ENCODE measurements around the gene FOXJ3.
"Not testable (repeated sequence)": the region's sequence is repeated elsewhere in the genome, so short reads cannot be mapped to it uniquely, and the experiment has no call there.

The FOXJ3 gene

DNA sequence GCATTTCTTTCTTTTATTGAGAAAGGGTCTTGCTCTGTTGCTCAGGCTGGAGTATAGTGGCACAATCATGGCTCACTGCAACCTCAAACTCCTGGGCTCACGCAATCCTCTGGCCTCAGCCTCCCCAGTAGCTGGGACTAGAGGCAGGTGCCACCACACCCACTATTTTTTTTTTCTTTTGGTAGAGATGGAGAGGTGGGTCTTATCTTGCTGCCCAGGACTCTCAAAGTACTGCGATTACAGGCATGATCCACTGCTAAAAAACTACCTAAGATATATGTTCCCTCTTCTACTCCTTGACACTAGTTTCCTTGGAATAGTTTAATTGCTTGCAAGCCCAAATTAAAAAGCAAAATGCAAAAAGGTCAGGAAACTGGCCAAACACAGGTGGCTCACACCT is 113.6 kb downstream of the FOXJ3 start:
- no peaks in the 10 kb centered on the region for H3K4me1 ChIP-seq (ENCODE audit: control insufficient read depth, insufficient read depth, low read length)
- no peak overlapping the region for H3K27ac ChIP-seq (ENCODE audit: low read depth, low read length)
- H3K27me3 ChIP-seq (ENCODE audit: control insufficient read depth, insufficient read depth, low read length), result no peaks in the 10 kb centered on the region
- H3K4me3 ChIP-seq (ENCODE audit: low read length), result no peak overlapping the region
- no peak overlapping the region for H3K9ac ChIP-seq (ENCODE audit: low read length)
- no peaks in the 10 kb centered on the region for H3K36me3 ChIP-seq (ENCODE audit: control insufficient read depth, insufficient read depth, low read length)

DNA sequence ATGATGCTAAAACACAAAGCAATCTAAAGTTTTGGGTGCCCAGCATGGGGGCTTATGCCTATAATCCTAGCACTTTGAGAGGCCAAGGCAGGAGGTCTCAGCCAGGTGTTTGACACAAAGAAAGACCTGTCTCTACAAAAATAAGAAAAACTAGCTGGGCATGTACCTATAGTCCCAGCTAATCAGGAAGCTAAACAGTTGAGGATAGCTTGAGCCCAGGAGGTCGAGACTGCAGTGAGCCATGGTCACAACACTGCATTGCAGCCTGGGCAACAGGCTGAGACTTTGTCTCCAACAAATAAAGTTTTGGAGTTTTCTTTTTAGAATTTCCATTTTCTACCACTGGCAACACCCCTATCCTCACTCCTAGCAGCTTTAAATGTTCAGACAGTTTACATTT is 115.4 kb downstream of the FOXJ3 start:
- H3K4me3 ChIP-seq (ENCODE audit: low read length), result no peak overlapping the region
- H3K27ac ChIP-seq (ENCODE audit: low read depth, low read length), result no peak overlapping the region
- H3K36me3 ChIP-seq (ENCODE audit: control insufficient read depth, insufficient read depth, low read length), result no peaks in the 10 kb centered on the region
- no peak overlapping the region for H3K9ac ChIP-seq (ENCODE audit: low read length)
- no peaks in the 10 kb centered on the region for H3K27me3 ChIP-seq (ENCODE audit: control insufficient read depth, insufficient read depth, low read length)
- H3K4me1 ChIP-seq (ENCODE audit: control insufficient read depth, insufficient read depth, low read length), result no peaks in the 10 kb centered on the region

DNA sequence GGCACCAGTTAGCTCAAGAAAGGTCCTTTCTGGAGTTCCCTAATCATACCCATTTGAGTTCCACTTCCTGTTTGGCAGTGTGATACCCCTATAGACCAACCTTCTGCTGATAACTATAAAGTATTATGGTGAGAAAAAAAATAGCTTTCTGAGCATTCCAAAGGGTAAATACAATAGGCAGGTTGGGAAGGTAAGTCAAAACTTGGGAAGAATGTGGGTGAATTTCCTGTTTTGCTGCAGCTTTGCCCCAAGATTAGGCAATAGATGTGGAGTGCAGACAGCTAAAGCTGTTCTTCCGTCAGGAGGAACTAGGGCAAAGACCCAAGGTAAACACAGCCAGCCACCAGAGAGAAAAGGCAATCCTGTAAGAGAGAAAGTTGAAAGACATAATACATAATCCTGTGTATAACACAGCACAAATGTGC is 120.6 kb downstream of the FOXJ3 start:
- H3K27ac ChIP-seq (ENCODE audit: low read depth, low read length), result no peak overlapping the region
- no peak overlapping the region for H3K4me3 ChIP-seq (ENCODE audit: low read length)
- no peaks in the 10 kb centered on the region for H3K27me3 ChIP-seq (ENCODE audit: control insufficient read depth, insufficient read depth, low read length)
- H3K4me1 ChIP-seq (ENCODE audit: control insufficient read depth, insufficient read depth, low read length), result no peaks in the 10 kb centered on the region
- H3K9ac ChIP-seq (ENCODE audit: low read length), result no peak overlapping the region
- no peaks in the 10 kb centered on the region for H3K36me3 ChIP-seq (ENCODE audit: control insufficient read depth, insufficient read depth, low read length)

DNA sequence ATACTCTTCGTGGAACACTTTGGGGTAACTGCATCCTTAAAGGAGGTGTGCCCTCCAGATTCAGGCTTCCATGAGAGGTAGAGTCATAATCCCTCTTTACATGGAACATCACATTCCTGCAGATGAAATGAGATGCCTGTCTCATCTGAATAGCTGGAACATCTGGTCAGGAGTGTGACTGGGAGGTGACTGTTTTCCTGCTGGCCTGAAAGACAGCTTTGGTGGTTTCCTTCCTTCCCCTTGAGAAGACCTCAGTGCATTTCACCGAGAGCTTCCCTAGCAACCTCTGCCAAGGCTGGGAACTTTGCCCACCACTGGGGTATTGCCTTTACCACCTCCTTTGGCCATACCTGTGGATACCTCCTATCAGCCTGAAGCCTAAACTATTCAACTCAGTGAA is 123.8 kb downstream of the FOXJ3 start:
- Histone ChIP-seq H3K4me1 (ENCODE audit: control insufficient read depth, insufficient read depth, low read length) (no peaks in the 10 kb centered on the region), H3K27ac (ENCODE audit: low read depth, low read length) (no peak overlapping the region), H3K36me3 (ENCODE audit: control insufficient read depth, insufficient read depth, low read length) (no peaks in the 10 kb centered on the region), H3K9ac (ENCODE audit: low read length) (no peak overlapping the region), H3K4me3 (ENCODE audit: low read length) (no peak overlapping the region), H3K27me3 (ENCODE audit: control insufficient read depth, insufficient read depth, low read length) (no peaks in the 10 kb centered on the region)

- Histone ChIP-seq H3K27ac (ENCODE audit: low read depth, low read length) (no peak overlapping the region), H3K4me3 (ENCODE audit: low read length) (no peak overlapping the region), H3K36me3 (ENCODE audit: control insufficient read depth, insufficient read depth, low read length) (no peaks in the 10 kb centered on the region), H3K27me3 (ENCODE audit: control insufficient read depth, insufficient read depth, low read length) (no peaks in the 10 kb centered on the region), H3K9ac (ENCODE audit: low read length) (no peak overlapping the region), H3K4me1 (ENCODE audit: control insufficient read depth, insufficient read depth, low read length) (no peaks in the 10 kb centered on the region)
Observed at GRCh38 chr1:42210421-42211133, 124.5 kb downstream of the FOXJ3 start.

DNA sequence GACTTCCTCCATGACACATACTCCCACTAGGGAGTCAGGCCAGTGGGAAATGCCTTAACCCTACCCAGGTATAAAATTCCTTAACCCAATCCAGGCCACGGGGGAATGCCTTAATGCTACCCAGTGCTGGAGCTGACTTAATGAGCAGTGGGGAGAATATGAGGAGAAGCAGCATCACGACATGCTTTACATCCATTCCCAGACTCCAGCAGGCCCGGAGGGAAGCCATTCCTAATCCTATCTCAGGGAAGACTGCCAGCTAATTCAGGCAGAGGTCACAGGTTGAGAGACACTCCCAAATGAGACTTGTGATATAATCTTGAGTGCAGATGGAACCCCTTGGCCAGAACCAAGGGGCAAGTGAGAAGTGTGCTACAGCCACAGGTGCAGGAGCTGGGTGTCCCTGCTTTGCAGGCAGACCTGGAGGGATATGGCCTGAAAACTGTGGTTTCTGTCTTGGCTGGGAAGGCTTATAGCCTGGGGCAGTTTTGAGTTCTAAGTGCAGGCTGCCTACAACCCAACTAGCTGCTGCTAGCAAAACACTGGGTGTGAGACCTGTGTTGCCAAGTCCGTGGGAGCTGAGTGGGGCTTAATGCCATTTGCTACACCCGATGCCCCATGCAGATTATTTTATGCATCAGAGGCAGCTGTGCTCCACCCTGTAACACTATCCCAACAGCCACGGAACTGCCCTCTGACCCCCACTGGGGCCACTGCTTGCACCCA is 125.3 kb downstream of the FOXJ3 start:
- Histone ChIP-seq H3K4me1 (ENCODE audit: control insufficient read depth, insufficient read depth, low read length) (no peaks in the 10 kb centered on the region), H3K36me3 (ENCODE audit: control insufficient read depth, insufficient read depth, low read length) (no peaks in the 10 kb centered on the region), H3K9ac (ENCODE audit: low read length) (no peak overlapping the region), H3K4me3 (ENCODE audit: low read length) (no peak overlapping the region), H3K27ac (ENCODE audit: low read depth, low read length) (no peak overlapping the region), H3K27me3 (ENCODE audit: control insufficient read depth, insufficient read depth, low read length) (no peaks in the 10 kb centered on the region)

DNA sequence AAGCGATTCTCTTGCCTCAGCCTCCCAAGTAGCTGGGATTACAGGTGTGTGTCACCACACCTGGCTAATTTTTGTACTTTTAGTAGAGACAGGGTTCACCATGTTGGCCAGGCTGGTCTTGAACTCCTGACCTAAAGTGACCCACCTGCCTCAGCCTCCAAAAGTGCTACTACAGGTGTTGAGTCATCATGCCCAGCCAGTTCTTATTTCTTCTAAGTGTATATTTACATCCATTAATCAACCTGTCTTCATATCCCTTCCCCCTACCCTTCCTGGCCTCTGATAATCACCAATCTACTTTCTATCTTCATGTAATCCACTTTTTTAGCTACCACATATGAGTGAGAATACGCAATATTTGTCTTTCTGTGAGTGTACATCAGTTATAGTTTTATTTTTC is 128.1 kb downstream of the FOXJ3 start:
- not testable (repeated sequence) for H3K27ac ChIP-seq (ENCODE audit: low read depth, low read length); H3K9ac ChIP-seq (ENCODE audit: low read length); H3K4me3 ChIP-seq (ENCODE audit: low read length); H3K4me1 ChIP-seq (ENCODE audit: control insufficient read depth, insufficient read depth, low read length); H3K27me3 ChIP-seq (ENCODE audit: control insufficient read depth, insufficient read depth, low read length); H3K36me3 ChIP-seq (ENCODE audit: control insufficient read depth, insufficient read depth, low read length)

DNA sequence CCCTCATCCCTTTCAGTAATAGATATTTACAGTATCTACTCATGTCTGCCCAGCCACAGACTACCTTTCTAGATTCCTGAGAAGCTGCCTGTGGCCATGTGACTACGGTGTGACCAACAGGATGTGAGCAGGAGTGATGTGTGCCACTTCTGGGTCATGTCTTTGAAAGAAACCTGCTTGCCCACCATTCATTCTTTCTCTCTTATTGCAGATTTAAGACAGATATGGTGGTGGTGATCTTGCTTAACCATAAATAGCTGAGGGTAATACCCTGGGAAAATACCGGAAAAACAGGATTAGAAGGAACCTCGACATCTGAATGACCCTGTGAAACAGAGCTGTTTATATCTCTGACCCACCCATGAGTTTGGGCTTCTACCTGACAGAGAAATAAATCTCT is 128.9 kb downstream of the FOXJ3 start:
- no peaks in the 10 kb centered on the region for H3K27me3 ChIP-seq (ENCODE audit: control insufficient read depth, insufficient read depth, low read length)
- no peaks in the 10 kb centered on the region for H3K4me1 ChIP-seq (ENCODE audit: control insufficient read depth, insufficient read depth, low read length)
- no peaks in the 10 kb centered on the region for H3K36me3 ChIP-seq (ENCODE audit: control insufficient read depth, insufficient read depth, low read length)
- H3K9ac ChIP-seq (ENCODE audit: low read length), result no peak overlapping the region
- no peak overlapping the region for H3K27ac ChIP-seq (ENCODE audit: low read depth, low read length)
- H3K4me3 ChIP-seq (ENCODE audit: low read length), result no peak overlapping the region

GRCh38 chr1:42201986-42202385 is 133.0 kb downstream of the FOXJ3 start:
- Histone ChIP-seq H3K9ac (ENCODE audit: low read length) (no peak overlapping the region), H3K4me1 (ENCODE audit: control insufficient read depth, insufficient read depth, low read length) (no peaks in the 10 kb centered on the region), H3K36me3 (ENCODE audit: control insufficient read depth, insufficient read depth, low read length) (peaks cover 2% of the 10 kb centered on the region)

DNA sequence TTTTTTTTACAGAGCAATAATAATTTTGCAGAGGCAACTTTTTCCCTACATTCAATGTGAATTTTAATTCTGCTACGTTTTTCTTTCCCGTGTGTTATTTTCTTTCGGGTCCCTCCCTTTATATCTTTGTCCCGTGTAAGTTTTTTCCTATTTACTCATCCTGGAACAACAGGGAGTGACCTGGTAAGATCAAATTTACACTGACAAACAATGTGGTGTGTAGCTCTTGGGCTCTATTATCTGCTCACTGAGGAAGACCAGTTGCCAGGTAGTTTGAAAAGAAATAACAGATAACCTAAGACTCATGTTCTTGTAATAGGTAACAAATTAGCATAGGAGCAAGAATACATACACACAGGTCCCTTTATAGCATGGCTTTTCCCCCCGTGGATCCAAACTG is 136.8 kb downstream of the FOXJ3 start:
- Histone ChIP-seq H3K27me3 (ENCODE audit: control insufficient read depth, insufficient read depth, low read length) (no peaks in the 10 kb centered on the region), H3K4me1 (ENCODE audit: control insufficient read depth, insufficient read depth, low read length) (no peaks in the 10 kb centered on the region), H3K27ac (ENCODE audit: low read depth, low read length) (no peak overlapping the region), H3K36me3 (ENCODE audit: control insufficient read depth, insufficient read depth, low read length) (peaks cover 5% of the 10 kb centered on the region), H3K9ac (ENCODE audit: low read length) (no peak overlapping the region), H3K4me3 (ENCODE audit: low read length) (no peak overlapping the region)

More at GRCh38 chr1:42201986-42202385, 133.0 kb downstream of the FOXJ3 start:
- H3K27ac ChIP-seq (ENCODE audit: low read depth, low read length), result no peak overlapping the region
- H3K27me3 ChIP-seq (ENCODE audit: control insufficient read depth, insufficient read depth, low read length), result no peaks in the 10 kb centered on the region
- no peak overlapping the region for H3K4me3 ChIP-seq (ENCODE audit: low read length)

- H3K27me3 ChIP-seq (ENCODE audit: control insufficient read depth, insufficient read depth, low read length), result no peaks in the 10 kb centered on the region
- peaks cover 8% of the 10 kb centered on the region for H3K36me3 ChIP-seq (ENCODE audit: control insufficient read depth, insufficient read depth, low read length)
- no peak overlapping the region for H3K4me3 ChIP-seq (ENCODE audit: low read length)
- H3K27ac ChIP-seq (ENCODE audit: low read depth, low read length), result no peak overlapping the region
- no peaks in the 10 kb centered on the region for H3K4me1 ChIP-seq (ENCODE audit: control insufficient read depth, insufficient read depth, low read length)
- no peak overlapping the region for H3K9ac ChIP-seq (ENCODE audit: low read length)
Observed at GRCh38 chr1:42195841-42196240, 139.2 kb downstream of the FOXJ3 start.

GRCh38 chr1:42192106-42192505 is 142.9 kb downstream of the FOXJ3 start:
- Histone ChIP-seq H3K36me3 (ENCODE audit: control insufficient read depth, insufficient read depth, low read length) (peaks cover 6% of the 10 kb centered on the region), H3K27ac (ENCODE audit: low read depth, low read length) (no peak overlapping the region), H3K4me3 (ENCODE audit: low read length) (no peak overlapping the region), H3K9ac (ENCODE audit: low read length) (no peak overlapping the region), H3K4me1 (ENCODE audit: control insufficient read depth, insufficient read depth, low read length) (no peaks in the 10 kb centered on the region), H3K27me3 (ENCODE audit: control insufficient read depth, insufficient read depth, low read length) (no peaks in the 10 kb centered on the region)

GRCh38 chr1:42191319-42191718 is 143.7 kb downstream of the FOXJ3 start:
- H3K27me3 ChIP-seq (ENCODE audit: control insufficient read depth, insufficient read depth, low read length), result no peaks in the 10 kb centered on the region
- peaks cover 6% of the 10 kb centered on the region for H3K36me3 ChIP-seq (ENCODE audit: control insufficient read depth, insufficient read depth, low read length)
- no peak overlapping the region for H3K4me3 ChIP-seq (ENCODE audit: low read length)
- no peak overlapping the region for H3K27ac ChIP-seq (ENCODE audit: low read depth, low read length)
- no peak overlapping the region for H3K9ac ChIP-seq (ENCODE audit: low read length)
- no peaks in the 10 kb centered on the region for H3K4me1 ChIP-seq (ENCODE audit: control insufficient read depth, insufficient read depth, low read length)
